GM21367 (cell line): ENCODE results near the gene ACAD11.
"Not testable (repeated sequence)": the region's sequence is repeated elsewhere in the genome, so short reads cannot be mapped to it uniquely, and the experiment has no call there.

Source experiments
- ATAC-seq: cut with Tn5 transposase; IDR thresholded peaks from one replicate; pipeline ENCODE4 v1.9.1; 2021; ENCODE audit not compliant: unreplicated experiment

Gene ACAD11

GRCh38 chr3:132556036-132556386, 103.6 kb downstream of the ACAD11 start:
- not testable (repeated sequence) for ATAC-seq

GRCh38 chr3:132555306-132556035, 104.1 kb downstream of the ACAD11 start:
- ATAC-seq, result no peak

GRCh38 chr3:132554437-132554836, 105.2 kb downstream of the ACAD11 start:
- no peak for ATAC-seq

GRCh38 chr3:132553826-132554225, 105.8 kb downstream of the ACAD11 start:
- no peak for ATAC-seq

- ATAC-seq, result no peak
Observed at GRCh38 chr3:132550579-132551305, 108.9 kb downstream of the ACAD11 start.

- peak; percentile 84 for ATAC-seq
Observed at GRCh38 chr3:132549890-132550578, 109.6 kb downstream of the ACAD11 start.

- no peak for ATAC-seq
Observed at GRCh38 chr3:132549169-132549568, 110.4 kb downstream of the ACAD11 start.

GRCh38 chr3:132545471-132545870, 114.1 kb downstream of the ACAD11 start:
- no peak for ATAC-seq

GRCh38 chr3:132544130-132544529, 115.5 kb downstream of the ACAD11 start:
- ATAC-seq, result no peak

GRCh38 chr3:132543011-132543739, 116.4 kb downstream of the ACAD11 start:
- ATAC-seq, result no peak

- ATAC-seq, result no peak
Observed at GRCh38 chr3:132542577-132542976, 117.0 kb downstream of the ACAD11 start.

- no peak for ATAC-seq
Observed at GRCh38 chr3:132539681-132540080, 119.9 kb downstream of the ACAD11 start.

GRCh38 chr3:132538072-132538471, 121.5 kb downstream of the ACAD11 start:
- no peak for ATAC-seq

- no peak for ATAC-seq
Observed at GRCh38 chr3:132537297-132537696, 122.3 kb downstream of the ACAD11 start.

GRCh38 chr3:132536442-132537153, 123.0 kb downstream of the ACAD11 start:
- ATAC-seq, result no peak

GRCh38 chr3:132535575-132536441, 123.8 kb downstream of the ACAD11 start:
- no peak for ATAC-seq

GRCh38 chr3:132530624-132531023, 129.0 kb downstream of the ACAD11 start:
- no peak for ATAC-seq

- ATAC-seq, result peak; percentile 87
Observed at GRCh38 chr3:132522353-132522752, 137.3 kb downstream of the ACAD11 start.

GRCh38 chr3:132521901-132522300, 137.7 kb downstream of the ACAD11 start:
- ATAC-seq, result no peak

GRCh38 chr3:132519914-132520313, 139.7 kb downstream of the ACAD11 start:
- ATAC-seq, result no peak
